NCI-H524 treated with DMSO at 0.1 percent for 48 hours (cell line): ENCODE results near the gene MRM2.

Experiments
- DNase-seq: peaks from one replicate; lab custom pipeline; 2025; lab: John Stamatoyannopoulos, UW

Gene MRM2

DNA sequence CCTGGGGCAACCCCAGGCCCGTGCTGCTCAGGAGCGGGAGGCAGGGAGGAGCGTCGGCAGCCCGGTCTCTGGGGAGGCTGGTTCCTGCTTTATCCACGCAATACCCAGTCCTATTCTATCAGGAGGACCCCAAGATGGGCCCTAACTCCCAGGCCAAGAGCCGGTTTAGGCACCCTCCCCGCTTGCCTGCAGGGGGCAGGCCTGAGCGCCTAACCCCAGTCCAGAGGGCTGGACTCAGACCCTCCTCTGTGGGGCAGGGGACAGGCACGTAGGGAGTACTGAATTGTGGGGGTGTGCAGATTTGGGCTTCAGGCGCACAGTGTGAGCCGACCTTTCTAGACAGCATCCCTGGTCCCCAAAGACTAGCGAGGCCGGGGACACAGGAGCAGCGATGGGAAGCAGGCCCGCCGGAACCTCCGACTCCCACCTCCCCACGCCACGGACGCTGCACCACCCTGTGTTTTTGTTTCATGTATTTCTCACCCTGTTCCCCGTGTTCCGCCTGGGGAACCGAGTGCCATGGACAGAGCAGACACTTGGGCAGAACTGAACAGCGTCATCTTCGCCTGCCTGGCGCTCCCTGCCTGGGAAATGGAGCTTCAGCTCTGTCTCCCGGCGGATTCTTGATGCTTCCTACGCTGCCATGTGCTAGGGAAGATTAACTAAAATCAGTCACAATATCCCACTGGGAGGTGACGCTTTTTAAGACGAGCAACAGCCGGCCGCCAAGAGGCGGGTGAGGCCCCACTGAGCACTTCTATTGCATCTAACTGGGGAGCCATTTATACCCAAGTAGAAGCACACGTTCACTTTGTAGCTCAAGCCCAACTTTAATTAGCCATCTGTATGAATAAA is 5.4 kb upstream of the MRM2 start:
- no peak for DNase-seq

DNA sequence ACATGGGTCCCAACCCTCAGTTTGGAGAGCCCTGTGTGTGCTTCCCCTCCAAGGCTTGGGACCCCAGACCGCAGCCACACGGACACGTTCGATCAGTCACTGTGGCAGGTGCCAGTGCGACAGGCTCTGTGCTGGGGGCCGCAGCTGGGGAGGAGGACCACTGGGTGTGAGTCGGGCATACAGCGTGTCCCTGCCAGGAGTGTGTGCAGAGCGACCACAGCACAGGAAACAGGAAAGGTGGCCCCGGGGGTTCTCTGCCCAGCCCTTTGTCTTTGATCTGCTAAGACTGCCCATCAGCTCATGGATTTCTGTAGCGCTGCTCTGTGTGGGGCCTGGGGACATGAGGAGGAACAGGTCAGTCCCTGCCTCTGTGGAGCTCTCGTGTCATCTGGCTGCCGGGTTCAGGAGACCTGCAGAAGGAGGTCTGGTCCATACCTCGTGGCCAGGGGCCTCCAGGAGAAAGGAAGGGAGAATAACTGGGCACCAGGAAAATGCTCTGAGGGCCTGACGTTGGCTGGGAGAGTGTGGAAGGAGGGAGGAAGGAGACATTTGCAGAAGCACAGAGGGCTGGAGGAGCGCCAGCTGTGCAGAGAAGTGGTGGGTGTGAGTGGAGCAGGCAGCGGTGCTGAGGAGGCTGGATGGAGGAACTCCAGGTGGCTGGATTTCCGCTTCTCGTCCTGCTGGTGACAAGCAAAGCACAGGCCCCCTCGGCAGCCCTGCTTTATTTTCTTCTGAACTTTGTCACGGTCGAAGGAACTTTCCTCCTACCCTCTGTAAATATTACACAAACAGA is 4.1 kb upstream of the MRM2 start:
- no peak for DNase-seq

DNA sequence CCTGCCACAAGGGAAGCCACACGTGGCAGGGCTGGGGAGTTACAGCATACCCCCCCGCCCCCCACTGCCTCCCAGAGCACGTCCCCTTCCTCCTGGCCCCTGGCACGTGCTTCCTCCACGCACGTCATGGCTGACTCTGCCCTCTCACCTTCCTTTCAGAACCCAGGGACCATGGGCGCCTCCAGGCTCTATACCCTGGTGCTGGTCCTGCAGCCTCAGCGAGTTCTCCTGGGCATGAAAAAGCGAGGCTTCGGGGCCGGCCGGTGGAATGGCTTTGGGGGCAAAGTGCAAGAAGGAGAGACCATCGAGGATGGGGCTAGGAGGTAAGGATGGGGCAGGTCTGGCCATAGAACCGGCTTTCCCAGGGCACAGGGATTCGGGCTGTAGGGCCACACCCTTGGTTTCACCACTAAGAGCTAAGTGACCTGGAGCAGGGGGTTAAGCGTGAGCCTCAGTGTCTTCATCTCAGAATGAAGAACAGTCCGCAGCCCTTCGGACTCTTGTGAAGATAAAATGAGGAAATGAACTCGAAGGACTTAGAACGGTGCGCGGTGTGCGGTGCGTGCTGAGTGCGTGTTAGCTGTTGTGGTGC is 2.5 kb upstream of the MRM2 start:
- DNase-seq: no peak

DNA sequence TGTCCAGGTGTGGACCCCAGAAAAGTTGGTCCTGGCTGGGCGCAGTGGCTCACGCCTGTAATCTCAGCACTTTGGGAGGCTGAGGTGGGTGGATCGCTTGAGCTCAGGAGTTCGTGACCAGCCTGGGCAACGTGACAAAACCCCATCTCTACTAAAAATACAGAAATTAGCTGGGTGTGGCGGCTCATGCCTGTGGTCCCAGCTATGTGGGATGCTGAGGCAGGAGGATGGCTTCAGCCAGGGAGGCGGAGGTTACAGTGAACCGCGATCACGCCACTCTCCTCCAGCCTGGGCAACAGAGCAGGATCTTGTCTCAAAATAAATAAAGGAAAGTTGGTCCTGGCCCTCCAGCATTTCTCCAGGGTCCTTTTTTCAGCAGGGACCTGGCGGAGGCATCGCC is 1.5 kb upstream of the MRM2 start:
- no peak for DNase-seq

DNA sequence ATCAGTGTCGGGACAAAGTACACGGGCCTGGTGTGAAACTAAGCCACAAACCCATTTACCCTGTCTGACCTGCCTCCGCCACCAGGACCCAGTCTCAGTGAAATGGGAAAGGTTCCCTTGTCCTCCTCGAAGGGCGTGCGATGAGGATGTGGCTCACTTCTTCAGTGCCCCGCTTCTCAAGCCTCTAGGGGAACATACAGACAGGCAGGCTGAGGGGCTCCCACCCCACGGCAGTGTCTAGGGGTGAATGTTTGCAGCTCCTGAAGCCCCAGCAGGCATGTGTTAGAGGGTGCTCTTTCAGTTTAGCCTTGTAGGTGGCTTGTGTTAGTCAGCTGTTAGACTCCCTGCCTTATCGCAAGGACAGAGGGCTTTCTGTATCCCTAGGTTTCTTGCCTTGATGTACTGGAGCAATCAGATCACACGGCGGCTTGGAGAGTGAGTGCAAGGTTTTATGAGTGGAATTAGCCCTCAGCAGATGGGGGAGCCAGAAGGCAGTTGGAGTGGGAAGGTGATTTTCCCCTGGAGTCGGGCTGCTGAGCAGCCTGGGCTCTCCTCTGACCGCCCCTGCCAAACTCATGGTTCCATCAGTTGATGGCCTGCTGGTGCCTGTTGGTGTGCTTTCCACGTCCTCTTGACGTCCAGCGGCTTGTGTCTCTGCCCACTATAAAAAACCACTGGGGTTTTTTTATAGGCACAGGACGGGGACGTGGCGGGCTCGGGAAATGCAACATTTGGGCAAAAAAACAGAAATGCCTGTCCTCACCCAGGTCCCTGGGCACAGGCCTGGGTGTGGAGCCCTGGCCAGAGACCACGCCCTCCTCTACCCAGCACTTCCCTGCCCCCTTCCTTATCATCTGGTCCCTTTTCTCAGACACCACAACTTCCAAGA is 780 bp upstream of the MRM2 start:
- DNase-seq: peak; percentile 41

DNA sequence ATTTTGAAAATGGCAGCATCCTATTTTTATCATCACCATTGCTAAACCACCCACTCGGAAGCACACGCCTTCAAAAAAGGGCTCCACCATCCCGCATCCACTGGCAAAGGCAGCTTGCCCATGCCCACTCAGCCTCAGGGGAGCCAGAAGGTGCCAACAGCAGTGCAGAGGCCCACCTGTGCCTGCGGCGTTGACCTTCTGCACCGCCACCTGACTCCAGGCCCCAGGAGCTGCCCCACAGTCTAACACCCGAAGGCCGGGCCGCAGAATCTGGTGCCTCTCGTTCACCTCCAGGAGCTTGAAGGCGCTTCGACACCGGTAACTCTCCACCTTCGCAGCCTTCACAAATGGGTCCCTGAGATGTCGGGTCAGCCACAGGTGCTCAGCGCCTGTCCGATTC is 2.8 kb downstream of the MRM2 start:
- DNase-seq: no peak

DNA sequence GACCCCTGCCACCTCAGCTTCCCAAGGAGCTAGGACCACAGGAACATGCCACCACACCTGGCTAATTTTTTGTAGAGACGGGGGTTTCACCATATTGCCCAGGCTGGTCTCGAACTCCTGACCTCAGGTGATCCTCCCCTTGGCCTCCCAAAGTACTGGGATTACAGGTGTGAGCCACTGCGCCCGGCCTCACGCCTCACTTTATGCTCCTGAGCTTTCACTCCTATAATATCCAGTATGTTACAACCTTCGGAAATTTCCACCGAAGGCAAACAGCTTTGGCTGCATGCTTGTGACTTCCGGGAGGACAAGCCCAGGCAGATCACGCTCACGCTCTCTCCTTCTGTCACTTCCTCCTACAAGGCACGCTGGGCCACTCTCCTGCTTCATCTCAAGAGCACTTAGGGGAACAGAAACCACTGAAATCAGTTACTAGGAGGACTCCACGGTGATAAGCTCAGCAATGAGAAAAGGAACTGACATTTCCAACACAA is 4.8 kb downstream of the MRM2 start:
- DNase-seq: no peak

DNA sequence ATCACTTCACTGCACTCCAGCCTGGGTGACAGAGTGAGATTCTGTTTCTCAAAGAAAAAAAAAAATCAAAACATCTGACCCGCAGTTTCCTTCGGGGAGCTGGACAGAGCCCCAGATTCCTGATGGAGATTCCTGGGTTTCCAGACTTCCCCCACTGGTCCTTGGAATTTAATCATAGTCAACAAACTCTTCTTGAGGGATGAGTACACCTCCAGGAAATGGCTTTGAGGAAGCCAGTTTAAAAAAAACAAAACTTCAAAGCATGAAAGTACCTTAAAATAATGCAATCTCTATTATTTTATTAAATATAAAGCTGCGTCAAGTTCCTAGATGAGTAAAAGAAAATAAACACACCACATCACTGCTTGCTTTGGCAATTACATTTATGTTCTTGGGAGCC is 8.1 kb downstream of the MRM2 start:
- DNase-seq: no peak

DNA sequence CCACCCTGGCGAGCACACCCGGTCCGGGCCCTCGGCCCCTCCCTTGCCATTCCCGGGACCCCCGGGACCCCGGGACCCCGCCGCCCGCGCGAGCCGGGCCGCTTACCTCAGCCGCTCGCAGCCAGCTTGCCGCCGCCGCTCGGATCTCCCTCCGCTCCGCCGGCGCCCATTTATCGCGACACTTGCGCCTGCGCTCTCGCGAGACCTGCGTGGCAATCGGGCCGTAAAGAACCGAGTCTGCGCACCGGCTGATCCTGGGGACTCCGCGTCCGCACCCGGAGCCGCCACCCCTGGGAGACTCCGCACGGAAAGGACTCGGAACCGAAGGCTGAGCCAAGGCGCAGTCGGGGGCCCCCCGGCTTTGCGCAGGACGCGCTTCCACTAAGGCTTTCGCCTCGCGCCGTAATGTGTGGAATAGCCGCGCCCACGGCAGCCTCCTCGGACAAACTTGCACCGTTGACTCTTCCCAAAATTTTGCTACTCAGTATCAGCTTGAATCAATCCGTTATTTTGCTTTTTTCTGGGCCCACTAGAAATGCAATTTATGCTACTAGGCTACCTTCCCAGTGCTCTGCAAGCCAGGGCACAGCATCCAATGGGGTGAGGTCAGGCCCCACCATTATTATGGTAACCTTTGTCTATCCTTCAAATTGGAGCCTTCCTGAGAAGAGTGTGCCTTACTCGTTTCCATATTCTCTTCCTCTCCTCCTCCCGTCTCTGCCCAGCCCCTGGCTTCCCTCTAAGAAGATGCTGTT is 9.1 kb downstream of the MRM2 start, which contains the start of gene MAD1L1:
Gene MAD1L1 (minus strand): TSS at position 180 of the 755 bp plus-strand sequence. CDS start 2,812 bp downstream, outside the sequence.
- DNase-seq: peak; percentile 29

DNA sequence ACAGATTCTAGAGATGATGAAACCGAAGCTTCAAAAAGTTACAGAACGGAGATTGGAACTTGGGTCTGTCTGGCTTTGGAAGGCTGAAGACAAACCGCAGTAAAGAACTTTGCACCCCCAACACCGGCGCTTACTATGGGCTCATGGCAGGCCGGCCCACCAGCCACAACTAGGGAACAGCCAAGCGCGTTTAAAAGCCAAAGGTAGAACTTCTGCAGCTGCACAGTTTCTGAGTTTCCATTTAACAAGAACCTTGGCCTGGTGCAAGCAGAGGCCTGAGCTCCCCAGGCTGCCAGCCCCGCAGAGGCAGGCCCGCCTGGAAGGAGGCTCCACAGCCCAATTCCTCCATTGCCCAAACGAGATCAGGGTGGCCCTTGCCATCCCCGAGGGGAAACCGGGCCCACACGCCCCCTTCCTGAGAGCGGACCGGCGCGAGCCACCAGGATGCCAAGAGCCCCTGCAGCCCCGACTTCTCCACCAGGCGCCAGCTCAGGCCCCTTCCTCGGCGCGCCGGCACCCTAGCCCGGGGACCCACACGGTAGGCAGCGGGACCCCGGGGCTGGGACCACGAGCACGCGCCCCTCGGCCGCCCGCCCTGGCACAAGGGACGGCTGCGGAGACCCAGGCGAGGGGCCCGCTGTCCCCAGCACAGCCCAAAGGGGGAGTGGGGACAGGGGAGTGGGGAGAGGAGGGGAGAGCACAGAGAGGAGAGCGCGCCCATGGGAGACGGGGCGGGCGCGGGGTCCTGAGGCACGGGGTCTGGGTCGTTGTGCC is 9.8 kb downstream of the MRM2 start:
- no peak for DNase-seq

DNA sequence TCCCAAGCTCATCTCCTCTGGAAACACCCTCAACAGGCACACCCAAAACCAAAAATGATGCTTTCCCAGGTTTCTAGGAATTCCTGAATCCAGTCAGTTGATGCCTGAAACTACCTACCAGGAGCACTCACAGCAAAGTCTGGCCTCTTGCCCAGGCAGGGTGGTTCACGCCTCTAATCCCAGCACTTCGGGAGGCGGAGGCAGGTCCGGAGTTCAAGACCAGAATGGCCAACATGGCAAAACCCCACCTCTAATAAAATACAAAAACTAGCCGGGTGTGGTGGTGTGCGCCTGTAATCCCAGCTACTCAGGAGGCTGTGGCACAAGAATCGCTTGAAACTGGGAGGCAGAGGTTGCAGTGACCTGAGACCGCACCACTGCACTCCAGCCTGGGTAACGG is 11.1 kb downstream of the MRM2 start:
- no peak for DNase-seq

DNA sequence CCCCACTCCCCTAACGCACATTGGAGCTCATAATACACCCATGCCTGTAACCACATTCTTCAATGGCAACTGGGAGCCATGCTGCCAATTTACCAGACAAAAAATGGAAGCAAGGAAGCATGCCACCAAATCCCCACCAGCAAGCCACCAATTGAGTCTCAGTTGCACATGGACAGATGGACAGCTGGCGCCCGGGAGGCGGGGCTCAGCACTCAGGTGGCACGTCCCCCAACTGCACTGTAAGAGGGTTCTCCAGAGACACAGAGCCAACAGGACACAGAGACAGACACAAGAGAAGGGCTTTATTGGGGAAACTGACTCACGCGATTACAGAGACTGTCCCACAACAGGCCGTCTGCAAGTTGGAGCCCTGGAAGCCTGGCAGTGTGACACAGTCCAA is 11.8 kb downstream of the MRM2 start:
- DNase-seq: no peak

DNA sequence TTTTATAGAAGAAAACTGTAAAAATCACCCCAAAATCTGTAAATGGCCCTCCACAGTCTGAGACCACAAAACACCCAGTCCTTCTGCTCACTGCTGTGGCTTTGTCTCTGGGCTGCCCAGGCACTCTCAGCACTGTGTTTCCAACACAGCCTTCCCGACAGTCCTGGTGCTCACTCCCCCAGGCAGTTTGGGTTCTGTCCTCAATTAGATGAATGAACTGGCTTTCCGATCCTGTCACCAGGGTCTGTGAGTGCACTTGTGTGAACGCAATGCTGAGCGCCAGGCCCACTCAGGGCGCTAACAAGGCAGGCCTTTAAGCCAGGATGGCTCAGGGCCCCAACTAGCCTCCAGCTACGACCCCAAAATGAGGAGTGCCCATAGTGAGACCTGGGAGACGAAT is 12.5 kb downstream of the MRM2 start:
- DNase-seq: no peak

DNA sequence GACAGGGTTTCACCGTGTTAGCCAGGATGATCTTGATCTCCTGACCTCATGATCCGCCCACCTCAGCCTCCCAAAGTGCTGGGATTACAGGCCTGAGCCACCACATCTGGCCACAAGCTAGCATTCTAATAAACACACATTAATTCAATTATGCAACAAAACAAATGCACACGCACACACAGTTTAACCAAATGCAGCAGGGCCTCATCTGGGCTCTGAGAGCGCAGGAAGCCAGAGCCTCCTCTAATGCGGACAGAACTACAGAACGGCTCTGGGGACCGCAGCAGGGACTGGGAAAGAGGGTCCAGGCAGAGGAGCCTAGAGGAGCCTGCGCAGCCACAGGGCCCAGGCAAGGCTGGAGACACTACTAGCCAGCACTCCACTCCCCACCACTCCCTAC is 13.1 kb downstream of the MRM2 start:
- no peak for DNase-seq

DNA sequence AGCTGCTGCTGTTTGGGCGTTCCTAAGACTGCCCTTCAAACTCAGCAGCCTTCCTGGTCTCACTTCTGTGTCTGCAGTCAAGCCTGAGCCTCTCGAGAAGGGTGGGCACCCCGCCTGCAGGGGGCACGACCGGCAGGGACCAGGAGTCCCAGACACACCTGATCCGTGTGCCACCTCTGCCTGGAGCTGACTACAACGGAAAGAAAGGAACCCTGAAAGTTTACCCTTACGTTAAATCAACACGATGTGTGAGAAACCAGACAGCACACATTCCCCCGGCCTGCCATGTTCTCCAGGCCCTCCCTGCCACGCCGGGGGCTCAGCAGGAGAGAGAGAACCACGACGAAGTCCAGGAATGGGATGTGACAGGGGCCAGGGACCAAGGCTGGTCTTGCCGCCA is 14.3 kb downstream of the MRM2 start:
- DNase-seq: no peak

DNA sequence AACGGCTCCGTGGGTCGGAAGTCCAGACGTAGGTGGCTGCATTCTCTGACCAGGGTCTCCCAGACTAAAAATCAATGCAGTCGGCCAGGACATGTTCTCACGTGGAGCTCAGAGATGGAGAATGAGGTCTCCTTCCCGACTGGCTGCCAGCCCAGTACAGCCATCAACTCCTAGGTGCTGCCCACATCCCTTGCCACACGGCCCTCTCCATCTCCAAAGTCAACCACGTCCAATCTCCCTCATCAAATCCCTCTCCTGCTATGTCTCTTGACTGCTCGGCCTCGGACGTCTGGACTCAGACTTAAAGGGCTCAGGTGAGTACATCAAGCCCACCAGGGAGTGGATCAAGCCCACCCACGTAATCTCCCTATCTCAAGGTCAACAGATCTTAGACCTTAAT is 16.2 kb downstream of the MRM2 start:
- no peak for DNase-seq

DNA sequence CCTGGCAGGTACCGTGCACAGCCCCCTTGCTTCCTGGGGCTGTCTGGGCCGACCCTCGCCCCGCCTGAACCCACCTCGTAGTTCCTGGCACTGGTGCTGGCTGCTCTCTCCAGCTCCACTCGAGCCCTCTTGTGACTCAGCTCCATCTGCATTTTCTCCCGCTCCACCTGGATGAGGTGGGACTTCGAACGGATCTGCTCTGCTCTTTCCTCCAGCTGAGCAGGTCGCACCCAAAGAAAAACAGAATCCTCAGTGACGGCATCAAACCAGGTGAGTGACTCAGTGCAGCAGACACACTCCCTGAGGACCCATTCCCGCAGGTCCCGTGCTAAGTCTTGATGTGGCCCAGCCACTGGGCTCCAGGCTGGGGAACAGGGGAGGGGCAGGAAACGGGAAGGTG is 16.7 kb downstream of the MRM2 start:
- no peak for DNase-seq

DNA sequence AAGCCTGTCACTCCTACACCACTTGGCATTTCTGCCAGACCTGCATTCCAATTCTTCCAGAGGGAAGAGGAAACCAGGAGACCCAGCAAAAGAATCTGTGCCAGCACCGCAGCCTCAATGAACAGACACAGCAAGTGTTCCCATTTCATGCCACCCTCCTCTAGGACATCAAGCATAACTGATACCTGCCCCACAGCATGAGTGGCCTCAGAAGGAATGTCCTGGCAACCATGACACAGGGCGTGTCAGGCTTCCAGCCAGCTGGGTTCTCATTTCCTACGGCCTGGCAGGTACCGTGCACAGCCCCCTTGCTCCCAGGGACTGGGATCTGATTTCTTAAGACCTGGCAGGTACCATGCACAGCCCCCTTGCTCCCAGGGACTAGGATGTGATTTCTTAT is 17.1 kb downstream of the MRM2 start:
- no peak for DNase-seq

DNA sequence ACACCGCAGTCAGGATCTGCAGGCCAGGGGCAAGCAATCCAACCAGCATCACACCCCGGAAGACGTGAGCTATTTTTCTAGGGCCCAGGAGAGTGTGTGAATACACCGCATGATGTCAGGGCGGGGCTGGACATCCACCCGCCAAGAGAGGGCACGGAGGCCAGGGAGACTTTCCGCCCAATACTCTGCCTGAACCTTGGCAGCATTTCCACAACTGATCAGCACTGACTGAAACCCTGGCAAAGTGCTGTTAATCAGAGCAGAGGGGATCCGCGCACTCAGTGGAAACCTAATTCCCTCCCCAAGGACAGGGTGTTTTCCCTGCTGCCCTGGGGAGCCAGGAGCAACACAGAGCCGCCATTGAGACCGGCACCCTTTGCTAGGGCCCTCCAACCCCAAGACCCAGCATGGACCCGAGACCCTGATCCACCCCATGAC is 17.5 kb downstream of the MRM2 start:
- no peak for DNase-seq

DNA sequence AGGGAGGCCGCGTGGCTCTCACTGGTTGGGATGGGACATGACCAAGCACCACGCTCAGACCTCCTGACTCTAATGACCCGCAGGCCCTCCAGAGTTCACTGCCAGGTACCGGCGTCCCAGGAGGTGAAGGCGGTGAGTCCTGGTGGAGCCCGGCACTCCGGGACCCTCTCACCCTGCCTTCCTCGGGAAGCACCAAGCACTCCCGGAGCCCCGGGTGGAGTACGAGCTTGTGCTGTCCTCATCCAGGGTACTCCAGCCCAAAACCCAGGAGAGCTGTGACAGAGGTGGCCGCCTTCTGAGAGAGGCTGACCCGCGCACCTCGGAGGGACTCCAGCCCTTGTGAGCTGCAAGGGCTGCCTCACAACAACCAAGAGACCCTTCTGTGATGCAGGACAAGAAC is 18.7 kb downstream of the MRM2 start:
- no peak for DNase-seq
